ENCODE measurements around the gene NDUFS7.
A peak's percentile ranks its signal among the peaks of the same experiment; 100 is the strongest.

The NDUFS7 gene

GRCh38 chr19:1383312-1384084 is at the start of gene NDUFS7:
Gene NDUFS7 (plus strand): TSS chr19:1383907. CDS start chr19:1383927, 20 bp downstream.
- DNase-seq (ENCODE audit: low read depth): peak; percentile 50

GRCh38 chr19:1336079-1336684 is 47.5 kb upstream of the NDUFS7 start:
- DNase-seq (ENCODE audit: low read depth): no peak

GRCh38 chr19:1340681-1341469 is 42.8 kb upstream of the NDUFS7 start:
- no peak for DNase-seq (ENCODE audit: low read depth)

- no peak for DNase-seq (ENCODE audit: low read depth)
These were observed 40.7 kb upstream of the NDUFS7 start for GRCh38 chr19:1343041-1343440.

- no peak for DNase-seq (ENCODE audit: low read depth)
These were observed 34.5 kb upstream of the NDUFS7 start for GRCh38 chr19:1349211-1349610.

GRCh38 chr19:1350867-1351266 is 32.8 kb upstream of the NDUFS7 start:
- no peak for DNase-seq (ENCODE audit: low read depth)

GRCh38 chr19:1351381-1351851 is 32.3 kb upstream of the NDUFS7 start:
- DNase-seq (ENCODE audit: low read depth): no peak

- DNase-seq (ENCODE audit: low read depth): no peak
These were observed 30.6 kb upstream of the NDUFS7 start for GRCh38 chr19:1353144-1353543.

- no peak for DNase-seq (ENCODE audit: low read depth)
These were observed 28.6 kb upstream of the NDUFS7 start for GRCh38 chr19:1354970-1355567.

GRCh38 chr19:1355568-1356507 is 27.9 kb upstream of the NDUFS7 start:
- peak; percentile 10 for DNase-seq (ENCODE audit: low read depth)

- DNase-seq (ENCODE audit: low read depth): peak; percentile 35
These were observed 27.2 kb upstream of the NDUFS7 start for GRCh38 chr19:1356508-1356865.

- DNase-seq (ENCODE audit: low read depth): no peak
These were observed 26.1 kb upstream of the NDUFS7 start for GRCh38 chr19:1357531-1358109.

GRCh38 chr19:1360126-1360817 is 23.4 kb upstream of the NDUFS7 start:
- no peak for DNase-seq (ENCODE audit: low read depth)

GRCh38 chr19:1360818-1361461 is 22.8 kb upstream of the NDUFS7 start:
- DNase-seq (ENCODE audit: low read depth): peak; percentile 74

- DNase-seq (ENCODE audit: low read depth): no peak
These were observed 21.9 kb upstream of the NDUFS7 start for GRCh38 chr19:1361601-1362386.

- no peak for DNase-seq (ENCODE audit: low read depth)
These were observed 21.1 kb upstream of the NDUFS7 start for GRCh38 chr19:1362387-1363257.

- DNase-seq (ENCODE audit: low read depth): no peak
These were observed 20.1 kb upstream of the NDUFS7 start for GRCh38 chr19:1363599-1363998.
